SW480 (cell line): ENCODE data around the gene ADAMTS16.

Experiments
- DNase-seq: peaks from one replicate; pipeline ENCODE4 v3.0.0-alpha.2; 2016; ENCODE audit warnings: low spot score

The ADAMTS16 gene

DNA sequence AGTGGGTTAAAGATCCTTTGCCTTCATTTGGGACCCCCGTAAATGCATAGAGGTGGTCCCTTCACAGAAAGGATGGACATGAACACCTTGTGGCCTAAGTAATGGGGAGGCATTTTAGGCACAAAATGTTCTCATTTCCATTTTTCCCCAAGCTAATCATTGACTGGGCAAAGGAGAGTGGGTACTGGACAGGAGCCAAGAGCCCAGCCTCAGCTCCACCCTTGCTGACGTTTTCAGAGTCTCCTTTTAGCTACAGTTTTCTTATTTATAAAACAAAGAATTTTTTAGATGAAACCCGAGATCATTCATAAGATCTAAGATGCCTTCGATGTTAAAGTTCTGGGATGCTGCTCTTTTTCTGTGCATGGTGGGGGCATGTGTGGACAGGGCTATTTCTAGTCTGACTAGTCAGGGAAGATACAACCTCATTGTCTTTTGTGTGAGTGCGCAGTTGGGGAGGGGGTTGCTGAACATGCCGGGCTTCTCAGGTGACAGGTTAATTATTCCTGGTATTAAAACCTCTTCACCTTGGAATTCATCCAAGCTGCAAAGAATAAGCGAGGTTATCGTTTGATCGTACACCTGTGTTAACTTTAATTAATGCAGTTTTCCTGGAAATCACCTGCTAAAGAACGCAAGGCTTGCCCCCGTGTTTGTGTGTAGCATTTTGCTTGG, 48.4 kb downstream of the ADAMTS16 start:
- DNase-seq, result no peak

GRCh38 chr5:5189051-5189430, 48.9 kb downstream of the ADAMTS16 start:
- DNase-seq, result no peak

- no peak for DNase-seq
These were observed 51.8 kb downstream of the ADAMTS16 start for GRCh38 chr5:5191906-5192305.

- DNase-seq, result no peak
These were observed 52.6 kb downstream of the ADAMTS16 start for GRCh38 chr5:5192681-5193080.

DNA sequence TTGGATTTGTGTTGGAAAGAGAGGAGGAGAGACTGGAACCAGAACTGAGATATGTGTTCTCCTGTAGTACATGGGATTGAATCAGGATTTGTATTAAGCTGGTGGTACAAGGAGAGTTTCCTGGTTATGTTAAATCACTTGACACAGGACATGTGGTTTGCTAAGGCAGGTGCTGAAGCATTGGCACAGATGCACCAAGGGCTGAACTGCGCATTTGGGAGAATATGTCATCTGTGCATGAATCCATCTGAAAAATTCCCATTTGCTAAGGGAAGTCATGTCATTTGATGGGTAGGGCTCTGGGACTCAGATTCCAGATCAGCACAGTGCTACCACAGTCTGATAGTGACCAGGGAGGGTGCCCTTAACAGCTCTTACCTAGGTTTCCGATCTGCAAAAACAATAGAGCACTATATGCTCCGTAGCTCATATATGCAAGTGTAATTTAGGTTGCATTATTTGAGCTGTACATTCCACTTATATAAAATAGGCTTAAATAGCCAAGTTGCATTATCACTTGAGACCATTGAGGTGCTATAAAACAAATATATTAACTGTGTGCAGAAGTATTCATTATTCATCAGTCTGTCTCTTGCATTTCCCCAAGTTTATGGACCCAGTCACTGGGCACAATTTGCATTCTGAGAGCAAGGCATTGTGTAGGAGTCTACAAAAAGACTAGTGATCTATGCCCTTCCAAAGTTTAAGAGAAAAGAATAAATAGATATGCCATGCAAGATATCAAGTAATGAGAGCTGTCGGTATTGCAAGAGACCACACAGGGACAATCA, 55.2 kb downstream of the ADAMTS16 start:
- DNase-seq, result no peak

DNA sequence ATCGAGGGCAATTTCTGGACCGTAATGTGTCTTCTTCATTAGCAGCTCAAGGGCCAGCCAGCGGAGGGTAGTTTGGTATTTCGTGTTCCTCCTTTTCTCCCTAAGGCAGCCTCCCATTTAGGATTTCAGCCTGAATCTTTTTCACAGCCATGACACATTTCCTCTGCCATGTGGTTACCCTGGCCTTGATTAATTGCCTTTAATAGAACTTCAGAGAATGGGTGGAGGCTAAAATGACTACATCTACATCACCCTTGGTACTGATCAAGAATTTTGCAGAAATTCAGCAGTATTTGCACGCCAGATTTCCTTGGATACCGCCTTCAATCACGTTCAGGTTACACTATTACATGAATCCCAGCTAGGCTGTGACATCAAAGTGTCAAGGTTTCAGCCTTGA, 58.0 kb downstream of the ADAMTS16 start:
- no peak for DNase-seq

DNA sequence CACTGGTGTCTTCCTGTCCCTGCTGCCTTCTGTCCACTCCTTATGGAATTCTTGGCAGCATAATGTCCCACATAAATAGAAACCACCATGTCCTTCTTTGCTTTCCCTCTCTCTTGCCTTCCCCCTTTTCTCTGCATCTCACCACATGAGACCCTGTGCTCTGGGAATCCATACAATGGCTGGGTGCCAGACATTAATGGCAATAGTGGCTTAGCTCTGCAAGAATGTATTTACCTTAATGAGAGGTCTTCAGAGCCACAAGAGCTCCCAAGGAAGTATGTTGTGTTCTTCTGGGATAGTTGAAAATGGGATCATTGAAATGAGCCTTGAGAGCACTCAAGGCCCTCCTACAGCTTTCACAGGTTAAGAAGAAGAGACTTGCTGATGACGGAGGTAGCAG, 58.7 kb downstream of the ADAMTS16 start:
- DNase-seq, result no peak

DNA sequence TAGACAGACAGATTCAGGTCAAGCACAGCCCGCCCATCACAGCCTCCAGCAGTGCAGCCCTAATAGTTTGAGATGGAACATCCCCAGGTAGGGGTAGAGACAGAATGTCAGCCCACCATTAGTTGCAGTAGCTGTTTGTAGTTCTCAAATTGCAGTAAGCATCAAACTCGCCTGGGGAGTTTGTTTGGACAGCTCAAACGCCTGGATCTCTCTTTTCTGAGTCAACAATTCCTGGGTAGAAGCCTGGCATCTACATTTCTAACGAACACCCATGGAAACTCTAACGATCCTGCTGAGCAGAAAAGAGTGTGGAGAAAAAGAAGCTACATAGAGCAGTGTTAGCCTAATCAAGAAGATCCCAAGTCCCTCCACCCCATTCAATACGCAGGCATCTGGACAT, 59.4 kb downstream of the ADAMTS16 start:
- DNase-seq, result no peak

- no peak for DNase-seq
These were observed 60.0 kb downstream of the ADAMTS16 start for GRCh38 chr5:5200133-5200532.

- DNase-seq, result no peak
These were observed 62.2 kb downstream of the ADAMTS16 start for GRCh38 chr5:5202321-5202720.

- no peak for DNase-seq
These were observed 63.3 kb downstream of the ADAMTS16 start for GRCh38 chr5:5203451-5203850.

- no peak for DNase-seq
These were observed 67.7 kb downstream of the ADAMTS16 start for GRCh38 chr5:5207828-5208227.

DNA sequence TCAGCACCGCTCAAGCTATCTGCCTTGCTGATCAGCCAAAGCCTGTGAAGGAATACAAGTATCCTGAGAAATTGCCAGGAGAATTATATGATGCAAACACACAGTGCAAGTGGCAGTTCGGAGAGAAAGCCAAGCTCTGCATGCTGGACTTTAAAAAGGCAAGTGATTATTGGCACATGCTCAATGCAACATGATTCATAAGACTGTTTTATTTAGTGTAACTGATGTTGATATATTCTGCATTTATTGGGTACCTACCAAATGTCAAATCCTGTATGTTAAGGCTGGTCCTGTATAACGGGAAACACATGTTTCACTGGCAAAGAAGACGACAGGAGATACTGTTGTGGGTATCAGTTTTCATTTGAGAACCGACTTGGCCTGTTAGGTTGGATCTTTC, 69.0 kb downstream of the ADAMTS16 start:
- DNase-seq, result no peak

DNA sequence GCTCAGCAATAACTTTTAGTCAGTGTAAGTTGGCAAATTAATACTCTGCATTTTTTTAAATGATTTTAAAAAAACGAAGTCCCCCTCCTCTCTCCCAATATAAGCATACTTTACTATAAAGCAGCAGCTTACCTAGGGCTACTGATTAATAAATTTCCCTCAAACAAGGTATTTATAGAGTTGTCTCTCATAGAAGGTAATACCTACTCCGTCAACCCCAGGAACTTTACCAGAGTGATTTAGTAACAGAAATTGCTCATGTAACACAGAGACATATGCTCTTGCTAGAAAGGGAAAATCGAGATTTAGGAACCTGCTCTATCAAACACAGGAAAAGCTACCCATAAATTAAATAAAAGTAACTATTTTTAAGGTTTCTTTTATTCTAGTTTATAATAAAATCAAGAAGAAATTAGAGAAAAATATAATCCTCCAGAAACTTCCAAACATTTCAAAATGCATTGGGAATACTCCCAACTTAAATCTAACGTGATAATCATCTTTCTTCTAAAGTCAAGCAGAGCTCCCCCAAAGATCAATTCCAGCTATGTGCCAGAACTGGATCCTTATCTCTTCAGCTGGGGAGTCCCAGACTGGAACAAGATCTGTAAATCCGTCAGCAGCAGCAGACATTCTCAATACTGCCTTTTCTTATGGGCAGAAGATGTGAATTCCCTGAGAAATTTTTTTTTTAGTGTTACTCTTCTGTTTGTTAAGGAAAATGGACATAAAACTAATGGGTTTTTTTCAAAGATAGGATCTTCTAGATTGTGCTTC, 69.6 kb downstream of the ADAMTS16 start:
- DNase-seq, result no peak

GRCh38 chr5:5217371-5217770, 77.2 kb downstream of the ADAMTS16 start:
- DNase-seq, result no peak

GRCh38 chr5:5218396-5218795, 78.3 kb downstream of the ADAMTS16 start:
- DNase-seq, result no peak

DNA sequence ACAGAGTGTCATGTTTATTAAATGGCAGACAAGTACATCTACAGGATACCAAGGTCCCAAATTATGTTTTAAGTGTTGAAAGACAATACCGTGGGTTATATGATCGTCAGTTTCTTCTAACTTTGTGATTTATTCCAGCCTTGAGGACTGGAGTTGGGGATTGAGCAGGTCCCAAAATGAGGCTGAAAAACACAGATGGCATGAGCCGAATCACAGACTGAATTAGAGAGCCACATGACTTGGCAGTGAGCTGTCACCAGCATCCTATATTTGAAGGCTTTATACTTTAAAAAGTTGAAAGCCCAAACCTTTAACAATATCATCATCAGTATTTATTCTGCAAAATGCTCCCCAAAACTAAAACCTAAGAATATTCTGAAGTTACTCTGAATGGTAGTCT, 79.4 kb downstream of the ADAMTS16 start:
- DNase-seq, result no peak

- DNase-seq, result no peak
These were observed 80.9 kb downstream of the ADAMTS16 start for GRCh38 chr5:5220901-5221631.

DNA sequence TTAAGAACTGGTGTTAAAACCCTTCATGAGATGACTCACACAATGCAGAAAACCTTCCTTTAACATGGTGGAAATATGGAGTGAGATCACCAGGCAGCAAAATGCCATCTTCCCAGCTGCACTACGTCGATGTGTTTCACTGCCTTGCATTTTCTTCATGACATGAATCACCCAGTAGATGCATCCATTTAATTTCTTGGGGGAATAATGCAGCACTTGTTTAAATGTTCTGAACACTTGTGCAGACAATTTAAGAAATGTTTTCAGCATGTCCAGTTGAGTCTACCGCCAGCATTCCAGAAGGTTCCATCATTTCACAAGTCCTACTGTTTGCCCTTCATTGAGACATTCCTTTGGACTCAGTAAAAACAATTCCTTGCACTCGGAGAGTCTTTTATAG, 81.6 kb downstream of the ADAMTS16 start:
- DNase-seq, result no peak

- DNase-seq, result no peak
These were observed 91.4 kb downstream of the ADAMTS16 start for GRCh38 chr5:5231576-5231975.

DNA sequence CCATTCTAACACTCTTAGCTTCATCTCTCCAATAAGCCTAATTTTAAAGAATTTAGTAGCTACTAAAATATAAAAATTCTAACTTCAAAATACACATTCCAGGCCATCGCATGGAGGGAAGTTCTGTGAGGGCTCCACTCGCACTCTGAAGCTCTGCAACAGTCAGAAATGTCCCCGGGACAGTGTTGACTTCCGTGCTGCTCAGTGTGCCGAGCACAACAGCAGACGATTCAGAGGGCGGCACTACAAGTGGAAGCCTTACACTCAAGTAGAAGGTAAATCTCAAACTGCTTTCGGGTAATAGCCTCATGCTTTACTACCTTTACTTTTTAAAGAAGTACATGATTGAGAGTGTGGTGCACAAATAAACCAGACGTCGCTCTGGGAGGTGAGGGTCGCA, 94.8 kb downstream of the ADAMTS16 start:
- no peak for DNase-seq

- DNase-seq, result no peak
These were observed 95.6 kb downstream of the ADAMTS16 start for GRCh38 chr5:5235685-5236084.
